ENCODE data around the gene TBXAS1.

TBXAS1 gene

GRCh38 chr7:140039066-140039465 lies 210.0 kb downstream of the TBXAS1 start:
- Histone ChIP-seq H3K4me3 (ENCODE audit: low read length) (no peak overlapping the region), H3K9ac (ENCODE audit: low read length) (no peak overlapping the region), H3K4me1 (ENCODE audit: low read length) (no peaks in the 10 kb centered on the region), H3K27ac (ENCODE audit: low read length) (no peak overlapping the region), H2AFZ (ENCODE audit: low read length) (no peak overlapping the region), H4K20me1 (ENCODE audit: insufficient read depth, low read length) (no peaks in the 10 kb centered on the region), H3K4me2 (ENCODE audit: low read depth, low read length) (no peak overlapping the region), H3K27me3 (replicated peaks; ENCODE audit: insufficient read depth, low read length) (no peaks in the 10 kb centered on the region), H3K9me2 (replicated peaks; ENCODE audit: insufficient read depth, low read length) (no peaks in the 10 kb centered on the region), H3K79me2 (ENCODE audit: low read length) (no peaks in the 10 kb centered on the region), H3K36me3 (replicated peaks; ENCODE audit: insufficient read depth, low read length) (no peaks in the 10 kb centered on the region), H3K9me3 (replicated peaks; ENCODE audit: insufficient read depth, low read length) (no peaks in the 10 kb centered on the region), H3F3A (ENCODE audit: insufficient read depth, low read length) (no peaks in the 10 kb centered on the region)
- DNase-seq = no peak
- TF ChIP-seq CTCF (IDR thresholded peaks at IDR 0.05; ENCODE audit: low read length) (no peak), EZH2phosphoT487 (IDR thresholded peaks at IDR 0.05; ENCODE audit: low read length) (no peak), EZH2 (optimal IDR thresholded peaks at IDR 0.05; ENCODE audit: low read depth, low read length) (no peak)

GRCh38 chr7:140039896-140040295 lies 210.8 kb downstream of the TBXAS1 start:
- H3K27me3 ChIP-seq (replicated peaks; ENCODE audit: insufficient read depth, low read length) = no peaks in the 10 kb centered on the region
- no peak overlapping the region for H3K4me3 ChIP-seq (ENCODE audit: low read length)
- no peaks in the 10 kb centered on the region for H3K36me3 ChIP-seq (replicated peaks; ENCODE audit: insufficient read depth, low read length)
- no peak overlapping the region for H3K27ac ChIP-seq (ENCODE audit: low read length)
- no peak for DNase-seq
- no peak overlapping the region for H3K9ac ChIP-seq (ENCODE audit: low read length)
- no peaks in the 10 kb centered on the region for H3F3A ChIP-seq (ENCODE audit: insufficient read depth, low read length)
- no peak overlapping the region for H2AFZ ChIP-seq (ENCODE audit: low read length)
- no peaks in the 10 kb centered on the region for H3K4me1 ChIP-seq (ENCODE audit: low read length)
- H3K4me2 ChIP-seq (ENCODE audit: low read depth, low read length) = no peak overlapping the region
- TF ChIP-seq EZH2phosphoT487 (IDR thresholded peaks at IDR 0.05; ENCODE audit: low read length) (no peak), EZH2 (optimal IDR thresholded peaks at IDR 0.05; ENCODE audit: low read depth, low read length) (no peak), CTCF (IDR thresholded peaks at IDR 0.05; ENCODE audit: low read length) (no peak)
- no peaks in the 10 kb centered on the region for H3K9me2 ChIP-seq (replicated peaks; ENCODE audit: insufficient read depth, low read length)
- H4K20me1 ChIP-seq (ENCODE audit: insufficient read depth, low read length) = no peaks in the 10 kb centered on the region
- no peaks in the 10 kb centered on the region for H3K79me2 ChIP-seq (ENCODE audit: low read length)
- H3K9me3 ChIP-seq (replicated peaks; ENCODE audit: insufficient read depth, low read length) = no peaks in the 10 kb centered on the region

GRCh38 chr7:140041659-140042385 lies 212.8 kb downstream of the TBXAS1 start:
- Histone ChIP-seq H3K4me1 (ENCODE audit: low read length) (no peaks in the 10 kb centered on the region), H2AFZ (ENCODE audit: low read length) (no peak overlapping the region), H3K9ac (ENCODE audit: low read length) (no peak overlapping the region), H3K27ac (ENCODE audit: low read length) (no peak overlapping the region), H4K20me1 (ENCODE audit: insufficient read depth, low read length) (no peaks in the 10 kb centered on the region), H3K4me2 (ENCODE audit: low read depth, low read length) (no peak overlapping the region), H3K36me3 (replicated peaks; ENCODE audit: insufficient read depth, low read length) (no peaks in the 10 kb centered on the region), H3K9me3 (replicated peaks; ENCODE audit: insufficient read depth, low read length) (no peaks in the 10 kb centered on the region), H3K9me2 (replicated peaks; ENCODE audit: insufficient read depth, low read length) (no peaks in the 10 kb centered on the region), H3K4me3 (ENCODE audit: low read length) (no peak overlapping the region), H3K79me2 (ENCODE audit: low read length) (no peaks in the 10 kb centered on the region), H3K27me3 (replicated peaks; ENCODE audit: insufficient read depth, low read length) (no peaks in the 10 kb centered on the region), H3F3A (ENCODE audit: insufficient read depth, low read length) (no peaks in the 10 kb centered on the region)
- no peak for DNase-seq
- TF ChIP-seq CTCF (IDR thresholded peaks at IDR 0.05; ENCODE audit: low read length) (no peak), EZH2phosphoT487 (IDR thresholded peaks at IDR 0.05; ENCODE audit: low read length) (no peak), EZH2 (optimal IDR thresholded peaks at IDR 0.05; ENCODE audit: low read depth, low read length) (no peak)
